GM18507 (cell line): ENCODE results near the gene RXRB.
"Not testable (repeated sequence)": the region's sequence is repeated elsewhere in the genome, so short reads cannot be mapped to it uniquely, and the experiment has no call there.

Experiments
- DNase-seq: peaks from one replicate; pipeline ENCODE4 v3.0.0; 2011; ENCODE audit warnings: low read depth; ENCODE audit not compliant: insufficient read length; ENCODE audit errors: extremely low spot score
- FAIRE-seq: peaks from 2 replicates; lab custom pipeline; 2011; peaks lifted over from hg19 to GRCh38; lab: Jason Lieb, UNC

RXRB gene

DNA sequence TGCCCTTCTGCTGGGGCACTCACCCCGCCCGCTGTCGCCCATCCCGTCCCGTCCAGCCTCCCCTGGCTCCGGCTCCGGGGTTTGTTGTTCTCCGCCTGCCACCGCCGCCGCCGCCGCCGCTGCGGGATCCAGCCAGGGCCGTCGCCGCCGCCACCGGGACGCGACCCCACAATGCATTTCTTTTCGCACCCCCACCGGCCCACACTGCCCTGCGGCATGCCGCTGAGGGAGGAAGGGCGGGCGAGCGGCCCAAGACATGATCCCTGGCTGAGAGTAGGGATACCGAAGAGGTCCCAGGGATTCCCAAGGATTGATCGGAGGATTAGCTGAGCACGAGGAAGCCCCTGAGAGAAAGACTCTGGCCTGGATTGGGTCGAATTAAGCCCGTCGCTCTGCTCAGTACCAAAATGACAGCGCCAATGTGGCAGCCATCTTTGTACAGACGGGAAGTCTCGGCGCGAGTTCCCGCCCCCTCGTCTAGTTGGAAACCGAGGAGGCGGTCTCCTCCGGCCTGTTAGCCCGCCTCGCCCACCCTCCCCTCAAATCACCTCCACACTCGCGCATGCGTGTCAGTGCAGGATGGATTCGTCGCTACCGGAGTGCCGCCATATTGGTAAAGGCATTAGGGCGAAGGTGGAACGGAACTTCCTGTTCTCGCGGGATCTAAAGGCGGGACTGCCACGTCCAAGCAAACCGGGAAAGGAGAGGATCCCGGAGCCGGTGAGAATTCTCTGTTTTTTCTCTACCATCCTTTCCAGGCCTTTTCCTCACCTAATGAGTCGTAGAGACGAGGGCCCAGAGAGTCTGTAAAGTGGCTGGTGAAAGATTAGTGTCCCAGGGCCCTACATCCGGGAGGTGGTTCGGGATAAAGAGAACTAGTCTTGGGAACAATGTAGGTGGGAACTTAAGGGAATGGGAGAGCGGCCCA is at the start of gene RXRB, which contains the start of gene SLC39A7:
RXRB (minus strand) TSS at position 447 of the 928 bp plus-strand sequence; CDS start at position 258, 189 bp downstream.
SLC39A7 (plus strand) TSS at position 649 of the 928 bp plus-strand sequence. CDS start 379 bp downstream, outside the sequence.
- DNase-seq = peak; percentile 94
- FAIRE-seq = peak; percentile 96

DNA sequence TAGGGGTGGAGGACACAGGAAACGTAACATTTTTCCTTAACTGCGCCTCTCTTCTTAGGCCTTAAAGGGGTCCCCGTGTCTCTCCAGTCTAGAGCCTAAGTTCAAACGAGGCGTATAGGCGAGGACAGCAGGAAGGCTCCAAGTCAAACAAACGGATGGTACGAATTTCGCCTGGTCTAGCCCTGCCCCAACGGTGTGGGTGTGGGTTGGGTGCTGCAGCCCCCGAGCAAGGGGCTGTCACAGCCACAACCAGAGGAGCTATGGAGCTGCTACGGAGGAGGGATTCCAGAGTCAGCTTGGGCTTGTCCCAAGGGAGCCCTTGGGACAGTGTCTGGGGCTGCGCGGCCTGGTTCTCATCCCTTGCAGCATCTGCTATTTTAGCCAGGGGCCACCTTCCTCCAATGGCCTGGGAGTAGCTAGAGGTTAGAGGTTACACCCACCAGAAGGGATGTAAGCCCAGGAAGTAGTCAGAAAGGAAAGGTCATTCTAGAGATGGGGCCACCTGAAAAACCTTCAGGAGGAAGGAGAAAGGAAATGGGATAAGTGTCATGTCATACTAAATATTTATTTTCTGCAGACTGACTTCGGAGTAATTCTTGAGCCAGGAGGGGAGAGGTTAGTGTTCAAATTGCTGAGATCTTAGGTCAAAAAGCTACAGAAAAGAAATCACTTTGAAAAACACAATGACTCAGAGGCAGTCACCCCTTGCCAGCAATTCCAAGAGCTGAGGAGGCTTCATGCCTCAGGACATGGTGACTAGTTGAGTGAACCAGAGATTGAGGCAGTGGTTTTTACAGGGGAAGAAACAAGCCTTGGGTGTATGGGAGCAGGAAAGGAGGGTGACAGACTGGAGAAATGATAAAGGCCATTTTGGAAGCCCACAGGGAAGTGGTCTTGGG is 49.5 kb upstream of the RXRB start:
- no peak for FAIRE-seq
- no peak for DNase-seq

DNA sequence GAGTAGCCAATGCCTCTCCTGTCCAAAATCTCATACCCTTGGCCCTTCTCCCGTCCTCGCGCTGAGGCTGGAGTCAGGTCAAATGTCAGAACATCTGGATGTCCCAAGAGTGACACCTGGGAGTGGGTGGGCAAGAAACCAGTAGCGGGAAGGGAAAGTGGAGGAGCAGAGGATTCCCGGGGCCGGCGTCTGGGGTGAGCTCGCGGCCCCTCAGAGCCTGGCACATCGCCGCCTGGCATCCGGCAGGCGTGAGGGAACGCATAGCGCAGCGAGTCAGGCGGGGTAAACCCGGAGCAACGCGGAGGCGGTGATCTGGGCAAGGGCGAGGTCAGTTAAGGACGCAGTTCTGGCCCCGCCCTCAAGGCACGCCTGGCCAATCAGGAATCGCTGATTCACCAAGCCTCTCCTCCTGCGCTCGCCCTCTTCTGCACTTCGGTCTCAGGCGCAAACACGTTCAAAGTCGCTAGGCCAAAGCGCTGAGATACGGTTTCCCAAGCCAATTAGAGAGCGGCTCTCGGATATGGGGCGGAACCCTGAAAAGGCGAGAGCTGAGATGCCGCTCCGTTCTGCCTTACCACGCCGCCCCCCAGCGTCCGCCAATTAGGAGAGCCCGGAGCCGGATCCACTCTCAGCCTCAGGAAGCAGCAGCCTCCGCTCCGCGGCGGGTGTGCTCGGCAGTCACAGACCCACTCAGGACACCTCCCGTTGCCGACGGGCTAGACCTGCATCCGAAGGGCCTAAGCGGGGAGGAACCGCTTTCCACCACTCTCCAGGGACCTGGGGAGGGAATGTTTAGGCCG is 48.7 kb upstream of the RXRB start:
- peak; percentile 87 for DNase-seq
- peak; percentile 100 for FAIRE-seq

DNA sequence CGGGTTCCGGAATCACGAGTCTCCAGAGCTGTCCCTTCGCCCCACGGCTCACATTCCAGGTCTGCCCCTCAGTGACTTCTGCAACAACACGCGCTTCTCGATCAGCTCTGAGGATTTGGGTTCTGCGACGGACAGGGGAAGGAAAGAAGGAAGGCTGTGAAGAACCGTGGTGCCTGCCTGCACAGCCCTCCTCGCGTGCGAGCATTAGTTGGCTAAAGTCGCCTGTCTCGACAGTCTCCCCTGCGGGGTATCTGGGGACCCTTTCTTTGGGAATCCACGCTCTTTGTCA is 48.1 kb upstream of the RXRB start:
- DNase-seq = no peak
- no peak for FAIRE-seq

DNA sequence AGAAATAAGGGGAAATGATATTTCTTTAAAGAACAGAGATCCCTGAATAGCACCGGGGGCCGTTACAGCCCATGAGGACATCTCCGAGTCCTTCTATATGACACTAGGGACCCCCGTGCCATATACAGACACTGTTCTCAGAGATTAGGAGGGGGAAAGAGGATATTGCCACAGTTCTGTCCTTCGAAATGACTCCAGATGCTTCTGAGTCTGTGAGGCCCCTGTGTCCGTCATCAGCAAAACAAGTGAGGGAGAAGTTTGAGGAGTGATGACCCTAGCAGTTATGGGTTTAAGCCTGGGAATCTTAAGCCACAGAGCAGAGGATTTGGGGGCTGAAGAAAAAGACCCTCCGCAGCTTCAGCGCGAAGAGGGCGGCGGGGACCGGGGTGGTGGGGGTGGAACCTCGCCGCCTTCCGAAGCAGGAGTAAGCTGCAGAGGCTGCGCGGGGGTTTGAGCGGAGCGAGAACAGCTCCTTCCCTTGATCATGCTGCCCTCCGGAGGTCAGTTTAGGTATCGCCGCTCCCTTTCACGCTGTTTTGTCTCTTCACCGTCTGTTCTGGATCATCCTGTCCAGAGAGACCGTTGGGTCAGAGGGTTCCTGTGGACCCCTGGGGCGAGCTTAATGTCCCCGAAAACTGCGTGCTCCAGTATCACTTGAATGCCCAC is 47.6 kb upstream of the RXRB start:
- FAIRE-seq (peak; percentile 93), DNase-seq (peak; percentile 58)

DNA sequence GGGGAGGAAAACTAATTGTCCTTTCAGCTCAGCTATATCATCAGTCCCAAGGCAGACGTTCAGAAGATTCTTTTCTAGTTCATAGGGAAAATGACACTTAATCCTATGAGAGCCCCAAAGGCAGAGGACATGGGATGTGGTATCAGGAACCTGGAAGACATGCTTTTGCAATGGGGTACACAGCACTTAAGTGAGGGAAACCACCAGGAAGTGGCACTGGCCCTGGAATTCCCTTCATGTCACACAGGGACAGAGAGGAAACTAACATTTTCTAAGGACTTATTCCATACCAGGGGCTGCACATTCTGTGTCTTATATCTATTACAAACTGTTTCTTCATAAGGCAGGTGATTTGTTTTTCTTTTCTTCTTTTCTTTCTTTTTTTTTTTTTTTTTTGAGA is 43.0 kb upstream of the RXRB start:
- FAIRE-seq (no peak), DNase-seq (no peak)

DNA sequence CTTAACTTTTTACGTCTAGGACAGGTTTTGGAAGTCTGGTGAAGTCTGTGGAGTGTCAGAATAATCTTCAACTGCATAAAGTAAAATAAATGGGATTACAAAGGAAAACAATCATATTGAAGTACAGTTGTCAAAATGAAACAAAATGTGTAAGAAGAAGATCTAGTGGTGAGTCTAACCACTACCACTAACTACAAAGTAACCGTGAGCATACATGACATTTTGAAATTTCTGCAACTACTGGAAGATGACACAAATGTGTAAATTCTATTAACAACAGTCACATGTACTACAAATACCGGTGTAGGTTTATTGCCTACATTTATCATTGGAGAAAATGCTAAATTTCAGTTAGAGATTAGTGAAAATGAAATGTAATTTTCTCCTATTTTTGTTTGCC is 41.5 kb upstream of the RXRB start:
- DNase-seq (no peak), FAIRE-seq (no peak)

DNA sequence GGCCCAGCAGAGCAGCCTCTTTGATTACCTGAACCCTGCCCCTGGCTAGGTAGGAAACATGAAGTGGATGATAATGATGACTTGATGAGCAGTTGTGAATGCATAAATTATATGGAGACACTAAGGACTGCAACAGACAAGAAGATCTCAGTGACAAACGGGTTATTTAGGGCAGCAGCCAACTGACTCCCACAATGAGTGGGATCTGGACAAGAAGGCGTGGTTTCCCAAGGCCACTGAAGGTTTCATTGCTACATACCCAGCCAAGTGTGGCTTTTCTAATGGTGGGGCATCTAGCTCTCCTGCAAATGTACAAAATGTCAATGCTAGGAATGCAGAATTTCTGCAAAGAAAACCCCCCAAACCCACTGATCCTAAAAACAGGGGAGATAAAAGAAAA is 37.3 kb upstream of the RXRB start:
- DNase-seq (no peak), FAIRE-seq (no peak)

DNA sequence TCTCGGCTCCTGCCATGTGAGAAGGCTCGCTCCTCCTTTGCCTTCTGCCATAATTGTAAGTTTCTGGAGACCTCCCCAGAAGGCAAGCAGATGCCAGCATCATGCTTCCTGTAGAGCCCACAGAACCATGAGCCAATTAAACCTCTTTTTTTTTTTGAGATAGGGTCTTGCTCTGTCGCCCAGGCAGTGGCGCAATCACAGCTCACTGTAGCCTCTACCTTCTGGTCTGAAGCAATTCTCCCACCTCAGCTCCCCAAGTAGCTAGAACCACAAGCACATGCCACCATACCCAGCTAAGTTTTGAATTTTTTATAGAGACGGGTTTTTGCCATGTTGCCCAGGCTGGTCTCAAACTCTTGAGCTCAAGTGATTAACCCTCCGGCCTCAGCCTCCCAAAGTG is 36.4 kb upstream of the RXRB start:
- FAIRE-seq = no peak

DNA sequence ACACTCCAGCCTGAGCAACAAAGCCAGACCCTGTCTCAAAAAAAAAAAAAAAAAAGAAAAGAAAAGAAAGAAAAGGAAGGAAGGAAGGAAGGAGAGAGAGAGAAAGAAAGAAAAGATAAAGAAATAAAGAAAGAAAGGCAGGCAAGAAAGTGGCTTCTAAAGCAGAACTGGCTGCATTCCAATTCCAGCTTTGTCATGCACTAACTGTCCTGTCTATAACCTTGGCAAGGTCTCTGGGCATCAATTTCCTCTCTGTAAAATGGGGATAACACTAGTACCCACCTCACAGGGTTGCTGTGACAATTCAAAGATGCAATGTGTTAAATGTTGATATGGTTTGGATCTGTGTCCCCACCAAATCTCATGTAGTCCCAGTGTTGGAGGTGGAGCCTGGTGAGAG is 35.9 kb upstream of the RXRB start:
- DNase-seq (no peak), FAIRE-seq (no peak)

More for the DNA sequence above, 36.4 kb upstream of the RXRB start:
- no peak for DNase-seq

DNA sequence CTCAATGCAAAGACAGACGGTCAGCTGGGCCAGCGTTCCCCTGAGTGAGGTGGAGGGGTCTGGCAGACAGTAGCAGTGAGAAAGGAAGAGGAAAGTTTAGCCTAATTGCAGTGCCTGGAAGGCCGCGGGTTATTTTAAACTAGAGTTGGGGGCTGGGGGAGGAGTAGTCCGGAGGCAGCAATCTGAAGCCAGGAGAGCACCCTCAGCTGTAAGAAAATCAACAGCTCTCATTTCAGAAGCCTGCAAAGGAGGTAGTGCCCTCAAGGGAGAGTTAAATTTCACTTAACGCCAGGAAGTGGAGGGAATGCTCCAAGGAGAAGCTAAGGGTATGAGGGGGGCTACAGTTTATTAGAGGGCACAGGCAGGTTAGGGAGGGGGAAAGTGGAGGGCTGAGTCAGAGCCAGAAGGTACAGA is 34.8 kb upstream of the RXRB start:
- no peak for FAIRE-seq
- no peak for DNase-seq

DNA sequence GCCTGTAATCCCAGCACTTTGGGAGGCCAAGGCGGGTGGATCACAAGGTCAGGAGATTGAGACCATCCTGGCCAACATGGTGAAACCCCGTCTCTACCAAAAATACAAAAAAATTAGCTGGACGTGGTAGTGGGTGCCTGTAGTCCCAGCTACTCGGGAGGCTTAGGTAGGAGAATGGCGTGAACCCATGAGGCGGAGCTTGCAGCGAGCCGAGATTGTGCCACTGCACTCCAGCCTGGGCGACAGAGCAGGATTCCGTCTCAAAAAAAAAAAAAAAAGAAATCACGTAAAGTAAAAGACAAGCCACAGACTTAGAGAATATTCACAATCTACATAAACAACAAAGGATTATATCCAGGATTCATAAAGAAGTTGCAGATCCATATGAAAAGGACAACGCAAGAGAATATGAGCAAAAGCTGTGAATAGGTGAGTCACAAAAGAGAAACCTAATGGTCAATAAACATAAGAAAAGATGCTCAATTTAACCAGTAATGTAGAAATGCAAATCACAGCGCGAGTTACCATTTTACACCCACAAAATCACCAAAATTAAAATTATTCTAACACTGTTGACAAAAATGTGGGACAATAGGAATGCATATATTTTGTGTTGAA is 26.1 kb upstream of the RXRB start:
- DNase-seq, FAIRE-seq: not testable (repeated sequence)

DNA sequence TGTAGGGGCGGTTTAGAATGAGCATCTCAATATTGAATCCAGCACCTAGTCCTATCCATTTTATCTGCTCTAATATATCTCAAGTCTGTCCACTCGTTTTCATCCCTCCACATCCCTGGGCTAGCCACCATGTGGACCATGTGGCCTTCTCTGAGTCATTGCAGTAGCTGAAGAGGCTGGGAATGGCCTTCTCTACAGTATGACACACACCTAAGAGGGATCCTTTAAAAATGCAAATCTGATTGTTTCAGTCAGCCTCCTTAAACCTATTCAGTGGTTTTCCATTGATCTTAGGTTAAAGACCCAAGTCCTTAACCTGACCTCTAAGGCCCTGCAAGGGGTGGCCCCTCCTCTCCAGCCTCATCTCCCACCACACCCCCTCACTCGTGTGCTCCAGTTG is 17.2 kb upstream of the RXRB start:
- DNase-seq (no peak), FAIRE-seq (no peak)

DNA sequence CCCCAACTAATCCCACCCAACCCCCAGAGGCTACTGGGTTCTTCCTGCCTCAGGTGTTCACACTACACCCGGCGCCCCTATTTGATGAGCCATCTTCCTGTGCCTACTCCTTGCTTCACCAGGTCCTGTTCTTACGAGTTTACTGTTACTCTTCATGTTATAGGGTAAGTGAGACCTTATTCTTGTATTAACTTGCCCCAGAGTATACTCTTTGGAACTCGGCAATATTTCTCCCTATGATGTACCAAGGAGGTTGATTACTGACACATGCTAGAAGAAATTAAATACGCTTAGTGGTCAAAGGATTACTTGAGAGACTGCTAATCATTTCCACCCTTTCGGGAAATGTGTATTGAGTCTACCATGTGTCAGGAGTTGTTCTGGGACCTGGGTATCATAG is 16.8 kb upstream of the RXRB start:
- DNase-seq (no peak), FAIRE-seq (no peak)

DNA sequence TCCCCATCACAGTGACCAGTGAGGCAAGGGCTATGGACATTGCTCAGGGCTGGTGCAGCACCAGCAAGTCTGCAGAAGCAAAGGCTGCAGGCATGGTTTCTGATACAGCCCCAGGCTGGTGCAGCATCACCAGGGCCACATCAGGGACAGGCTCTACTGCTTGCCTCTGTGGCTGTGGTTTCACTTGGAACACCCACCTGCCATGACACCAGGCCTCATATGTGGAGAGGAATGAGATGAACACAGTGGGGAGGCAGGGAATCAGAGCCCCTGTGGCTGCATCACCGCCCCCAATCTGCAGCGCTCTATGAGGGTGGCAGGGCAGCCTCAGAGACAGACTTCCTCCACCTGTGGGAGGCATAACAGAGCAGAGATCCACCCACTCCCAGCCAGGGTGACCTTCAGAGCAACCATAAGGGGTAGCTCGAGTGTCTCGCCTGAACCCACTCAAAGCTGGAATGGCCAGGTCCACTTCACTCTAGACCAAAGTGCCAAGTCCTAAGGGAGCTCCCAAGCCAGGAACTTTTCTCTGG is 15.7 kb upstream of the RXRB start:
- DNase-seq (no peak), FAIRE-seq (no peak)

DNA sequence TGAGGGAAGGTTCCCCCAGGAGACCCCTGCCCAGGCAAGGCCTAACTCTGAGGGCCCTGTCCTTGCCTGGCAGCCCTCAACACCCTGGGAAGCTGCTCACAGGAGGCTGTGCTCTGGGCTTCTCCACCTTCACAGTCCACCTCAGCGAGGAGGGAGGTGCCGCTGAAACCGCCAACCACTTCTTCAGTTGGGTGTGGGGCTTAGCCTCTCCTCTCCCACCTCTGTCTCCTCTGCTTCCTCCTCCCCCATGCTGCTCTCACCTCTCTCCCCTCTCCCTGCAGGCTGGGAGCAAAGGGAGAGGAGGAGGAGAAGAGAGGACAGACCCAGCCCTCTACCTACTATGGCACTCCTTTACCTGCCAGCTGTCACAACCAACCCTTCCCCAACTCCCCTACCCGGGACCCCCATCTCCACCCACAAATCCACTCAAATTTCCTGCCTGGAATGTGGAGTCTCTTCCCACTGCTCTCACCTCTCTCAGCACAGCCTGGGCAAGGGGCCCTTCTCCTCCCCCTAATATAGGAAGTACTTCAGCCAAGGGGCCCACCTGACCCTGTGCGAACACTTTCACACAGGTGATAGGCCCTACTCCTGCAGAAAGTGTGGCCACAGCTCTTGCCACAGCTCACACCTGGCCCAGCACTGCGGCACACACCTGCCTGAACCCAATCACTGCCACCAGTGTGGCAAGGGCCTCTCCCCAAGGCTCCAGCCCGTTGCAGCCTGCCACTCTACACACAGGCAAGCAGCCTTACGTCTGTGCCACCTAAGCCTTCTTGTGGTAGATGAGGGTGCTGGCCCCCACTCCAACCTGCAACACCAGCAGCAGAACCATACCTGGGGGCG is 15.0 kb upstream of the RXRB start:
- FAIRE-seq (no peak), DNase-seq (no peak)

DNA sequence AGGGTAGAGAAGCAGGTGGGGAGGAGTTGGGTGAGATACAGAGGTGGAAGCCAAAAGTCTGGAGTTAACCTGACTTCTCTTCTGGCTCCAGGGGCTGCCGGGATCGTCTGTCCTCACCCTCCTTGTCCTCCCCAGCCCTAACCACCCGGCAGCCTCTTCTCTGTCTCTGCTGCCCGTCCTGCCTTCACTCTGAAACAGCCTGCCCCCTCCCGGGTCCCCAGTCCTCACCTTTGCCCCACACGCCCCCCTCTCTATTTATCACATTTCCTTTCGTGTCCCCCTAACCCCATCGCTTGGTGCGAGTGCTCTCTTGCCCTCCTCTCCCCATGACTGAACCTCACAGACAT is 13.5 kb upstream of the RXRB start:
- no peak for FAIRE-seq

More for the DNA sequence above, 13.5 kb upstream of the RXRB start:
- DNase-seq = no peak
